ENCODE results near the gene MINDY2.
"Not testable (repeated sequence)": the region's sequence is repeated elsewhere in the genome, so short reads cannot be mapped to it uniquely, and the experiment has no call there.

The MINDY2 gene

GRCh38 chr15:58779554-58779953 lies 8.5 kb downstream of the MINDY2 start:
- DNase-seq (ENCODE audit: low read depth, low spot score), result no peak
- no peak for TF ChIP-seq SUZ12 (IDR thresholded peaks at IDR 0.05; ENCODE audit: extremely low read depth, insufficient read depth, insufficient read length)
- TF ChIP-seq ZNF274 (IDR thresholded peaks at IDR 0.05; ENCODE audit: low read depth, low read length), result no peak
- no peak for TF ChIP-seq YY1 (IDR thresholded peaks at IDR 0.05; ENCODE audit: insufficient read depth, insufficient read length)
- Histone ChIP-seq H3K9me3 (ENCODE audit: insufficient read depth, low read length) (no peaks in the 10 kb centered on the region), H3K36me3 (ENCODE audit: insufficient read depth, insufficient read length, low read length) (peaks cover 2% of the 10 kb centered on the region), H3K27me3 (ENCODE audit: insufficient read depth, insufficient read length) (no peaks in the 10 kb centered on the region), H3K4me3 (ENCODE audit: insufficient read length, low read depth) (no peak overlapping the region), H3K4me1 (ENCODE audit: insufficient read depth, insufficient read length) (no peaks in the 10 kb centered on the region), H3K9ac (ENCODE audit: insufficient read length, low read depth) (no peak overlapping the region)

- H3K4me3 ChIP-seq (ENCODE audit: insufficient read length, low read depth), result no peak overlapping the region
- peaks cover 4% of the 10 kb centered on the region for H3K36me3 ChIP-seq (ENCODE audit: insufficient read depth, insufficient read length, low read length)
- H3K4me1 ChIP-seq (ENCODE audit: insufficient read depth, insufficient read length), result no peaks in the 10 kb centered on the region
- H3K27me3 ChIP-seq (ENCODE audit: insufficient read depth, insufficient read length), result no peaks in the 10 kb centered on the region
- no peaks in the 10 kb centered on the region for H3K9me3 ChIP-seq (ENCODE audit: insufficient read depth, low read length)
- TF ChIP-seq ZNF274 (IDR thresholded peaks at IDR 0.05; ENCODE audit: low read depth, low read length) (no peak), YY1 (IDR thresholded peaks at IDR 0.05; ENCODE audit: insufficient read depth, insufficient read length) (no peak), SUZ12 (IDR thresholded peaks at IDR 0.05; ENCODE audit: extremely low read depth, insufficient read depth, insufficient read length) (no peak)
- no peak overlapping the region for H3K9ac ChIP-seq (ENCODE audit: insufficient read length, low read depth)
- DNase-seq (ENCODE audit: low read depth, low spot score), result no peak
Observed at GRCh38 chr15:58785355-58785754, 14.3 kb downstream of the MINDY2 start.

- H3K36me3 ChIP-seq (ENCODE audit: insufficient read depth, insufficient read length, low read length), result peaks cover 5% of the 10 kb centered on the region
- DNase-seq (ENCODE audit: low read depth, low spot score), result no peak
- no peaks in the 10 kb centered on the region for H3K9me3 ChIP-seq (ENCODE audit: insufficient read depth, low read length)
- no peaks in the 10 kb centered on the region for H3K4me1 ChIP-seq (ENCODE audit: insufficient read depth, insufficient read length)
- no peak overlapping the region for H3K4me3 ChIP-seq (ENCODE audit: insufficient read length, low read depth)
- no peaks in the 10 kb centered on the region for H3K27me3 ChIP-seq (ENCODE audit: insufficient read depth, insufficient read length)
- TF ChIP-seq YY1 (IDR thresholded peaks at IDR 0.05; ENCODE audit: insufficient read depth, insufficient read length) (no peak), SUZ12 (IDR thresholded peaks at IDR 0.05; ENCODE audit: extremely low read depth, insufficient read depth, insufficient read length) (no peak), ZNF274 (IDR thresholded peaks at IDR 0.05; ENCODE audit: low read depth, low read length) (no peak)
- H3K9ac ChIP-seq (ENCODE audit: insufficient read length, low read depth), result no peak overlapping the region
Observed at GRCh38 chr15:58788056-58788710, 17.1 kb downstream of the MINDY2 start.

- no peak overlapping the region for H3K9ac ChIP-seq (ENCODE audit: insufficient read length, low read depth)
- DNase-seq (ENCODE audit: low read depth, low spot score), result no peak
- H3K36me3 ChIP-seq (ENCODE audit: insufficient read depth, insufficient read length, low read length), result peaks cover 5% of the 10 kb centered on the region
- H3K27me3 ChIP-seq (ENCODE audit: insufficient read depth, insufficient read length), result no peaks in the 10 kb centered on the region
- H3K4me3 ChIP-seq (ENCODE audit: insufficient read length, low read depth), result no peak overlapping the region
- H3K9me3 ChIP-seq (ENCODE audit: insufficient read depth, low read length), result no peaks in the 10 kb centered on the region
- TF ChIP-seq YY1 (IDR thresholded peaks at IDR 0.05; ENCODE audit: insufficient read depth, insufficient read length) (no peak), SUZ12 (IDR thresholded peaks at IDR 0.05; ENCODE audit: extremely low read depth, insufficient read depth, insufficient read length) (no peak), ZNF274 (IDR thresholded peaks at IDR 0.05; ENCODE audit: low read depth, low read length) (no peak)
- no peaks in the 10 kb centered on the region for H3K4me1 ChIP-seq (ENCODE audit: insufficient read depth, insufficient read length)
Observed at GRCh38 chr15:58793862-58794261, 22.8 kb downstream of the MINDY2 start.

GRCh38 chr15:58795825-58796224 lies 24.7 kb downstream of the MINDY2 start:
- Histone ChIP-seq H3K36me3 (ENCODE audit: insufficient read depth, insufficient read length, low read length) (peaks cover 3% of the 10 kb centered on the region), H3K9me3 (ENCODE audit: insufficient read depth, low read length) (no peaks in the 10 kb centered on the region), H3K4me1 (ENCODE audit: insufficient read depth, insufficient read length) (no peaks in the 10 kb centered on the region), H3K9ac (ENCODE audit: insufficient read length, low read depth) (no peak overlapping the region), H3K4me3 (ENCODE audit: insufficient read length, low read depth) (no peak overlapping the region), H3K27me3 (ENCODE audit: insufficient read depth, insufficient read length) (no peaks in the 10 kb centered on the region)
- TF ChIP-seq ZNF274 (IDR thresholded peaks at IDR 0.05; ENCODE audit: low read depth, low read length) (no peak), YY1 (IDR thresholded peaks at IDR 0.05; ENCODE audit: insufficient read depth, insufficient read length) (no peak), SUZ12 (IDR thresholded peaks at IDR 0.05; ENCODE audit: extremely low read depth, insufficient read depth, insufficient read length) (no peak)
- DNase-seq (ENCODE audit: low read depth, low spot score), result no peak

- Histone ChIP-seq H3K27me3 (ENCODE audit: insufficient read depth, insufficient read length) (no peaks in the 10 kb centered on the region), H3K9ac (ENCODE audit: insufficient read length, low read depth) (no peak overlapping the region), H3K9me3 (ENCODE audit: insufficient read depth, low read length) (no peaks in the 10 kb centered on the region), H3K36me3 (ENCODE audit: insufficient read depth, insufficient read length, low read length) (no peaks in the 10 kb centered on the region), H3K4me3 (ENCODE audit: insufficient read length, low read depth) (no peak overlapping the region), H3K4me1 (ENCODE audit: insufficient read depth, insufficient read length) (no peaks in the 10 kb centered on the region)
- TF ChIP-seq ZNF274 (IDR thresholded peaks at IDR 0.05; ENCODE audit: low read depth, low read length) (no peak), YY1 (IDR thresholded peaks at IDR 0.05; ENCODE audit: insufficient read depth, insufficient read length) (no peak), SUZ12 (IDR thresholded peaks at IDR 0.05; ENCODE audit: extremely low read depth, insufficient read depth, insufficient read length) (no peak)
- DNase-seq (ENCODE audit: low read depth, low spot score), result no peak
Observed at GRCh38 chr15:58797505-58797904, 26.4 kb downstream of the MINDY2 start.

GRCh38 chr15:58805095-58805494 lies 34.0 kb downstream of the MINDY2 start:
- Histone ChIP-seq H3K9ac (ENCODE audit: insufficient read length, low read depth) (no peak overlapping the region), H3K27me3 (ENCODE audit: insufficient read depth, insufficient read length) (no peaks in the 10 kb centered on the region), H3K9me3 (ENCODE audit: insufficient read depth, low read length) (no peaks in the 10 kb centered on the region), H3K4me1 (ENCODE audit: insufficient read depth, insufficient read length) (no peaks in the 10 kb centered on the region), H3K4me3 (ENCODE audit: insufficient read length, low read depth) (no peak overlapping the region), H3K36me3 (ENCODE audit: insufficient read depth, insufficient read length, low read length) (peaks cover 1% of the 10 kb centered on the region)
- TF ChIP-seq ZNF274 (IDR thresholded peaks at IDR 0.05; ENCODE audit: low read depth, low read length) (no peak), YY1 (IDR thresholded peaks at IDR 0.05; ENCODE audit: insufficient read depth, insufficient read length) (no peak), SUZ12 (IDR thresholded peaks at IDR 0.05; ENCODE audit: extremely low read depth, insufficient read depth, insufficient read length) (no peak)
- DNase-seq (ENCODE audit: low read depth, low spot score), result no peak

- not testable (repeated sequence) for H3K4me3 ChIP-seq (ENCODE audit: insufficient read length, low read depth); H3K9me3 ChIP-seq (ENCODE audit: insufficient read depth, low read length); H3K4me1 ChIP-seq (ENCODE audit: insufficient read depth, insufficient read length); DNase-seq (ENCODE audit: low read depth, low spot score); H3K27me3 ChIP-seq (ENCODE audit: insufficient read depth, insufficient read length); H3K9ac ChIP-seq (ENCODE audit: insufficient read length, low read depth); H3K36me3 ChIP-seq (ENCODE audit: insufficient read depth, insufficient read length, low read length)
Observed at GRCh38 chr15:58823267-58823666, 52.2 kb downstream of the MINDY2 start.

Measured in NT2/D1 (cell line).